HG02981 (cell line): Measurements from ENCODE around the gene LCN6.

Experiments
- ATAC-seq: cut with Tn5 transposase; IDR thresholded peaks from one replicate; pipeline ENCODE4 v1.9.1; 2021; ENCODE audit warnings: mild to moderate bottlenecking, moderate library complexity; ENCODE audit not compliant: unreplicated experiment

LCN6 gene

DNA sequence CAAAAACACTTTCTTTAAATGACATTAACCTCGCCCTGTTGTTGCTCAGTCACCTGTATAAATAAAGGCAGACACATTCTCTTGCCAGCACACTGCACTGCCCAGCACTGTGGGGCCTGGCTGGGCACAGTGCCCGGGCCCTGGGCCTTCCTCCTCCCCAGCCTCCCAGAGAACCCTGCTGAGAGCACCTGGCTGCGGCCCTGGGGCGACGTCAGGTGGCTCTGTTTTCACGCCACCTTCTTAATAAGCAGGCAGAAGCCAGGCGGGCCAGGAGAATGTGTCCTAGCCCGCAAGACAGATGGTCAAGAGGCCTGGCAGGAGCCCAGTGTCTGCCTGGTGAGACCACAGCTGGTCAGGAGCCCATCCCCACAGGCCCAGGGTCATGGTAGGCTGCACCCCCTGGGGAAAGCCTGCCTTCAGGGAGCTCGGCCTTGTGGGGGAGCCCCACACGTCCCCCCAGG lies 52.9 kb downstream of the LCN6 start:
- ATAC-seq = no peak

DNA sequence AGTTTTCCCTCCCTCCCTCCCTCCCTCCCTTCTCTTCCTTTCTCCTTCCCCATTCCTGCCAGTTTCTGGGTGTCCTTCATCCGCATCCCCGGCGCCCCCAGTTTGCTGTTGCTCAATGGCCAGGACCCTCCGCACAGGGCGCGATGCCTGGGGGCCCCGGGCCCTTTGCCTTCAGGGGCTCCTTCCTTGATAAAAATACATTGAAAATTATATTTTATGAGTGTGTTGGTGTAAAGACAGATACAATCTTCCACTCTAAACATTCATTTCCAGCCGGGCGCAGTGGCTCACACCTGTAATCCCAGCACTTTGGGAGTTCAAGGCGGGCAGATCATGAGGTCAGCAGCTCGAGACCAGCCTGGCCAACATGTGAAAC lies 53.5 kb downstream of the LCN6 start:
- no peak for ATAC-seq

DNA sequence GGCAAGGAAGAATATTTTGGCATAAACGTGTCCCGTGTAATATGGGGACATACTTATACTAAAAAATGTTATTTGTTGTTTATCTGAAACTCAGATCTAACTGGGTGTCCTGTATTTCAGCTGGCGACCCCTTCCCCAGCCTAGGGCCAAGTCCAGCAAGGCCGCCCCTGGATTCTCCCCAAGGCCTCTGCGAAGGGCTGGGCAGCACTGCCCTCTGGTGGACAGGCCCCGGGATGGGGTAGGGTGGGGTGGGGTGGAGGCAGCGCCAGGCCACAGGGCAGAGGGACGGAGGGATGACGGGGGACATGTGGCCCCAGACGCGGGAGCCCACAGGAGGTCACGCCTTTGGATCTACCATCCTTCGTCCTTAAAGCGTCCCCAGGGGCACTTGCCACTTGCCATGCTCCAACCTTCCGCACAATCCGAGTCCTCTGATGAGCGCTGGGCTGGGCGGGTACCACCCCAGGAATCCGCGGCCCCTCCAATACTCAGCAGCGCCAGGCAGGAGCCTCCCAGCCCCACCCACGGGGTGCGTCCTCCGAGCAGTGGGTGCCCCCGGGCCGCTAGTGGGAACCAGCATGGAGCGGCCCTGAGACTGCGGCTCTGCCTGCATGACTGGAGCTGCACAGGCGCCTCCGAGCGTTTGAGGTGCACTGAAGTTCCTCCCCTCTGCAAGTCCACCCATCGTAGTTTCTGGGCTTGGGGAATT lies 54.0 kb downstream of the LCN6 start:
- no peak for ATAC-seq
